CD4-positive, alpha-beta T cell (primary cell): ENCODE results near the gene DYSF. TPM values are rescaled to one million over a fixed set of nuclear protein-coding genes. Genes with fewer than 3 reads are reported as not detected.
A peak's percentile ranks its signal among the peaks of the same experiment; 100 is the strongest.

Experiments used
- ATAC-seq: fragments of 200-7000 bp; cut with Tn5 transposase; one replicate; pipeline ENCODE4 v1.10.0; 2022; ENCODE audit warnings: mild to moderate bottlenecking; ENCODE audit not compliant: poor library complexity
- CTCF ChIA-PET: fragments of 350-600 bp; sonication (Branson Sonifier 250); formaldehyde crosslinking; loops from one replicate; lab custom pipeline; 2021; ENCODE audit warnings: antibody characterized with exemption, inconsistent platforms; lab: Charles Lee
- POLR2A ChIA-PET: fragments of 350-600 bp; sonication (Branson Sonifier 250); formaldehyde crosslinking; loops from one replicate; lab custom pipeline; 2021; ENCODE audit warnings: antibody characterized with exemption, inconsistent platforms; lab: Charles Lee
- DNase-seq, 14 experiments: peaks; one replicate each; pipeline ENCODE4 v3.0.0-alpha.2; 2013 to 2020; ENCODE audit warnings: mixed read lengths in 2 of 14
- H3K27ac ChIP-seq, 2 donors: one replicate each; pipeline versions ENCODE4 v1.5.1 to v1.7.0; 2013; ENCODE audit warnings: low read length in 2 of 2, low read depth in 1 of 2, mild to moderate bottlenecking in 1 of 2
- H3K27me3 ChIP-seq, 2 experiments: 1 replicate in 1 of 2; 2 replicates in 1 of 2; pipeline versions ENCODE4 v1.6.1 to v1.7.0; 2013; ENCODE audit warnings: low read length in 2 of 2, control low read depth in 1 of 2, mild to moderate bottlenecking in 1 of 2, moderate library complexity in 1 of 2; ENCODE audit not compliant: insufficient read depth in 2 of 2, control insufficient read depth in 1 of 2
- H3K36me3 ChIP-seq: one replicate; pipeline ENCODE4 v1.6.1; 2013; ENCODE audit warnings: low read length, control low read depth; ENCODE audit not compliant: insufficient read depth
- H3K4me1 ChIP-seq: one replicate; pipeline ENCODE4 v1.6.1; 2013; ENCODE audit warnings: low read length, control low read depth; ENCODE audit not compliant: insufficient read depth
- H3K4me3 ChIP-seq: one replicate; pipeline ENCODE4 v1.5.1; 2013; ENCODE audit warnings: mild to moderate bottlenecking, low read length, moderate library complexity
- H3K9me3 ChIP-seq, 2 experiments: 1 replicate in 1 of 2; 2 replicates in 1 of 2; pipeline versions ENCODE4 v1.6.1 to v1.7.0; 2013; ENCODE audit warnings: low read length in 2 of 2, mild to moderate bottlenecking in 2 of 2, control low read depth in 1 of 2, moderate library complexity in 1 of 2; ENCODE audit not compliant: control insufficient read depth in 1 of 2, insufficient read depth in 1 of 2
- H3K27ac Mint-ChIP-seq: one replicate; pipeline ENCODE4 v1.8.0; 2020; ENCODE audit warnings: mixed read lengths
- H3K27me3 Mint-ChIP-seq: one replicate; pipeline ENCODE4 v1.8.0; 2021; ENCODE audit warnings: mixed read lengths
- H3K36me3 Mint-ChIP-seq: one replicate; pipeline ENCODE4 v1.8.0; 2021; ENCODE audit warnings: low read depth, mixed read lengths
- H3K4me1 Mint-ChIP-seq: one replicate; pipeline ENCODE4 v1.8.0; 2021; ENCODE audit warnings: low read depth, mixed read lengths
- H3K4me3 Mint-ChIP-seq: one replicate; pipeline ENCODE4 v1.8.0; 2020; ENCODE audit warnings: mild to moderate bottlenecking, mixed read lengths
- H3K9me3 Mint-ChIP-seq: one replicate; pipeline ENCODE4 v1.8.0; 2020; ENCODE audit warnings: mixed read lengths
- CTCF ChIP-seq: fragments of 200-600 bp; IDR thresholded peaks from one replicate; pipeline ENCODE4 v1.8.0; 2022; ENCODE audit warnings: antibody characterized with exemption, mild to moderate bottlenecking
- intact Hi-C, 2 experiments: fragments of 100-400 bp; cut with DNase I in 1 of 2; cut with micrococcal nuclease in 1 of 2; formaldehyde crosslinking; loops; one replicate each; pipeline versions ENCODE4 v1.15.1 to v1.9.0; 2023 to 2025; cut with DNase I, micrococcal nuclease
- total RNA-seq, 174 experiments: library from RNA in 2 of 174; stranded (reverse) in 2 of 174; gene quantifications; one replicate each; pipeline ENCODE4 v1.2.3 and lab custom pipeline; 2021 to 2026

The DYSF gene
- total RNA-seq, 2 experiments from 2014 or later: 0.27 to 0.31 TPM

GRCh38 chr2:71454221-71455010 is 1.1 kb downstream of the DYSF start:
- Histone ChIP-seq H3K9me3 (peaks cover 0 to 12% of the 10 kb centered on the region in 2 experiments), H3K4me1 (peaks cover 21% of the 10 kb centered on the region), H3K4me3 (peak overlapping the region; percentile 54), H3K27me3 (peaks cover 22 to 28% of the 10 kb centered on the region in 2 experiments), H3K36me3 (no peaks in the 10 kb centered on the region), H3K27ac (no peak overlapping the region)
- H3K4me1 Mint-ChIP-seq: peaks cover 16% of the 10 kb centered on the region
- no peaks in the 10 kb centered on the region for H3K36me3 Mint-ChIP-seq
- no peak for DNase-seq
- peaks cover 57% of the 10 kb centered on the region for H3K27me3 Mint-ChIP-seq
- H3K4me3 Mint-ChIP-seq: no peak overlapping the region
- no peak overlapping the region for H3K27ac Mint-ChIP-seq
- CTCF ChIA-PET: no interaction called here
- no peak for TF ChIP-seq CTCF
- POLR2A ChIA-PET: interaction anchor here (0.6 kb wide), 1 partner anchor 1617 kb away, joined by 3 read pairs; the partner anchor contains the start of gene SFXN5
- H3K9me3 Mint-ChIP-seq: no peaks in the 10 kb centered on the region
- intact Hi-C loops: no loop called here
- ATAC-seq: no peak

- Mint-ChIP-seq H3K27me3 (peaks cover 57% of the 10 kb centered on the region), H3K36me3 (no peaks in the 10 kb centered on the region), H3K4me1 (peaks cover 16% of the 10 kb centered on the region), H3K4me3 (no peak overlapping the region), H3K27ac (no peak overlapping the region), H3K9me3 (no peaks in the 10 kb centered on the region)
- no peak for ATAC-seq
- TF ChIP-seq CTCF: no peak
- ChIA-PET CTCF (no interaction called here), POLR2A (interaction anchor here (0.6 kb wide), 1 partner anchor 1616 kb away, joined by 3 read pairs; the partner anchor contains the start of gene SFXN5)
- Histone ChIP-seq H3K4me3 (no peak overlapping the region), H3K27ac (no peak overlapping the region), H3K4me1 (peaks cover 21% of the 10 kb centered on the region), H3K9me3 (peaks cover 0 to 12% of the 10 kb centered on the region in 2 experiments), H3K27me3 (peaks cover 22 to 28% of the 10 kb centered on the region in 2 experiments), H3K36me3 (no peaks in the 10 kb centered on the region)
- DNase-seq: no peak
- intact Hi-C loops: no loop called here
These were observed 1.8 kb downstream of the DYSF start for GRCh38 chr2:71455011-71455740.

- ATAC-seq: no peak
- Histone ChIP-seq H3K4me1 (peaks cover 21% of the 10 kb centered on the region), H3K27me3 (peaks cover 22 to 28% of the 10 kb centered on the region in 2 experiments), H3K9me3 (peaks cover 0 to 12% of the 10 kb centered on the region in 2 experiments), H3K27ac (no peak overlapping the region), H3K4me3 (no peak overlapping the region), H3K36me3 (no peaks in the 10 kb centered on the region)
- peaks cover 57% of the 10 kb centered on the region for H3K27me3 Mint-ChIP-seq
- H3K4me1 Mint-ChIP-seq: peaks cover 16% of the 10 kb centered on the region
- POLR2A ChIA-PET: no interaction called here
- DNase-seq: no peak
- H3K27ac Mint-ChIP-seq: no peak overlapping the region
- no peaks in the 10 kb centered on the region for H3K36me3 Mint-ChIP-seq
- TF ChIP-seq CTCF: no peak
- intact Hi-C loops: no loop called here
- H3K9me3 Mint-ChIP-seq: no peaks in the 10 kb centered on the region
- CTCF ChIA-PET: no interaction called here
- H3K4me3 Mint-ChIP-seq: no peak overlapping the region
These were observed 2.6 kb downstream of the DYSF start for GRCh38 chr2:71455741-71456569.
